PC-3 (cell line): ENCODE data around the gene ADPRHL1.

Experiments used
- CTCF ChIP-seq: fragments of 300-600 bp; sonication (generic); conservative IDR thresholded peaks from 2 replicates; pipeline ENCODE4 v1.5.1; 2017; ENCODE audit warnings: antibody characterized with exemption, low read depth, mild to moderate bottlenecking, low read length
- EZH2 ChIP-seq: fragments of 300-600 bp; sonication (generic); IDR thresholded peaks from one replicate; pipeline ENCODE4 v1.6.1; 2017; ENCODE audit warnings: antibody characterized with exemption, mild to moderate bottlenecking, low read length; ENCODE audit not compliant: unreplicated experiment
- EZH2phosphoT487 ChIP-seq: fragments of 300-600 bp; sonication (generic); IDR thresholded peaks from 2 replicates; pipeline ENCODE4 v1.6.1; 2018; ENCODE audit warnings: mild to moderate bottlenecking, antibody characterized with exemption, low read length, borderline replicate concordance

DNA sequence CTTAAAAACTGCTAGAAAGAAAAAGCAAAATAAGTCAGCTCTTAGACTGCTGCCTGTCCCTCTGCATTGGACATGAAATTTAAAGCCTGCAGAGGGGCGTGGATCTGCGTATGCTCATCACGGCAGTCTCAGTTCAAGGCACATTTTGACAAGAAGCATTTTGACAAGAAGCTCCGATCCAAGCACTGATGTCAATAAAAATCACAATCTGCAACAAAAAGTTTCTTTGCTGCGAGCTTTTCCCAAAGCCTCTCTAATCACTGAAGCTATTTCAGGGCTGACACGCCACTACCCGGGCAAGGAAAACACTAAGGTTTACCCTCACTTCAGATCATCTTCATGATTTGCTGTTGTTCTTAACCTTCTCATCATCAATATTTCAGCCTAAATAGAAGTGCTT is 29.8 kb upstream of the ADPRHL1 start:
- TF ChIP-seq EZH2, result no peak
- no peak for TF ChIP-seq CTCF
- no peak for TF ChIP-seq EZH2phosphoT487
